ENCODE data around the gene MLKL.
"Not testable (repeated sequence)": the region's sequence is repeated elsewhere in the genome, so short reads cannot be mapped to it uniquely, and the experiment has no call there.

MLKL gene

GRCh38 chr16:74680681-74681080 lies 20.0 kb downstream of the MLKL start:
- TF ChIP-seq FOXM1 (IDR thresholded peaks at IDR 0.05; ENCODE audit: borderline replicate concordance) (no peak), ELF4 (IDR thresholded peaks at IDR 0.05) (no peak), ARNT (IDR thresholded peaks at IDR 0.05) (no peak), TARDBP (IDR thresholded peaks at IDR 0.05) (no peak), LEF1 (IDR thresholded peaks at IDR 0.05; ENCODE audit: borderline replicate concordance) (no peak), BHLHE40 (IDR thresholded peaks at IDR 0.05; ENCODE audit: borderline replicate concordance) (no peak), FOXA1 (IDR thresholded peaks at IDR 0.05) (no peak), SP1 (IDR thresholded peaks at IDR 0.05) (no peak), ZNF384 (IDR thresholded peaks at IDR 0.05) (no peak)
- POLR2A ChIA-PET, result interaction anchor here (1.4 to 2.8 kb wide), 2 partner anchors 13 to 15 kb away, joined by 3 to 9 read pairs; partner anchors contain the start of gene RFWD3
- CTCF ChIA-PET, result no interaction called here
- DNase-seq (ENCODE audit: extremely low spot score), result no peak

DNA sequence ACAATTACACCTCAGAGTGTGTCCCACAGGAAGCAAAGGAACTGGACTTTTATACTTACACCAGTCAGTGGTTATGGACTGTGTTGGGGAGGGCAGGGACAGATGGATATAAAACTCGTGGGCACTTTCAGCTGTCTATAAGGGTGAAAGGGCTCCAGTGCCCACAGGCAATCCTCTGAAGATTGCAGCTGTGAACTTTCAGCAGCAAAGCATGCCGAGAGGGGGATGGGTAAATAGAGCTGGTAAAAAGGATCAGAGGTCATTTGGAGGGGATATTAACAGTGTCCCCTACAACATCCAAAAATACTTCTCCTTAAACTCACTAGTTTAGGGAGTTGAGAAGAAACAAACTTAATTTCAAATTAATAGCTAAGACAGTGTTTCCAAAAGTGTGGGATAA lies 20.7 kb downstream of the MLKL start:
- CTCF ChIA-PET, result interaction anchor here (1.0 to 1.4 kb wide), 2 partner anchors 12 to 29 kb away, joined by 3 to 5 read pairs; no protein-coding TSS in a partner anchor
- POLR2A ChIA-PET, result interaction anchor here (1.4 to 2.8 kb wide), 2 partner anchors 13 to 16 kb away, joined by 3 to 9 read pairs; partner anchors contain the start of gene RFWD3

DNA sequence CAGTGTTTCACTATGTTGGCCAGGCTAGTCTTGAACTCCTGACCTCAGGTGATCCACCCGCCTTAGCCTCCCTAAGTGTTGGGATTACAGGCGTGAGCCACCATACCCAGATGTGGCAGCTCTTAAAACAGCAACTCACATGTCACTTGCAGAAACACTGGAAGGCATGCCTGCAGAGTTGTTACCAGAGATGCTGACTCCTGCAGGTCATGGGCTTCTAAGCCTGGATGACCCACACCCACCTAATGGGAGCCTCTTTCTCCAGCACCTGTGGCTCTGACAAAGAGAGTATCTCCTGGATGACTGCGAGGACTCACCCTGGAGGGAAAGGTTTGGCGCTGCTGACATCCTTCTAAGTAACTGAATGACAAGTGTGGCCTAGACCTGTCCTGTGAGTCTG lies 22.8 kb downstream of the MLKL start:
- TF ChIP-seq ELF4 (IDR thresholded peaks at IDR 0.05), result no peak
- ChIA-PET POLR2A (interaction anchor here (2.8 kb wide), 1 partner anchor 11 kb away, joined by 9 read pairs; the partner anchor contains the start of gene RFWD3), CTCF (no interaction called here)

More for the DNA sequence above, 20.7 kb downstream of the MLKL start:
- DNase-seq (ENCODE audit: extremely low spot score), result no peak
- no peak for TF ChIP-seq BHLHE40 (IDR thresholded peaks at IDR 0.05; ENCODE audit: borderline replicate concordance)
- TF ChIP-seq ZNF384 (IDR thresholded peaks at IDR 0.05), result no peak
- no peak for TF ChIP-seq SUZ12 (IDR thresholded peaks at IDR 0.05)
- TF ChIP-seq FOXK2 (IDR thresholded peaks at IDR 0.05), result no peak
- TF ChIP-seq NFRKB (IDR thresholded peaks at IDR 0.05), result no peak
- no peak for TF ChIP-seq LEF1 (IDR thresholded peaks at IDR 0.05; ENCODE audit: borderline replicate concordance)
- no peak for TF ChIP-seq ELF4 (IDR thresholded peaks at IDR 0.05)
- TF ChIP-seq PKNOX1 (IDR thresholded peaks at IDR 0.05), result no peak
- TF ChIP-seq L3MBTL2 (conservative IDR thresholded peaks at IDR 0.05), result no peak
- no peak for TF ChIP-seq TARDBP (IDR thresholded peaks at IDR 0.05)
- TF ChIP-seq ARNT (IDR thresholded peaks at IDR 0.05), result no peak
- TF ChIP-seq FOXA1 (IDR thresholded peaks at IDR 0.05), result no peak
- TF ChIP-seq HDGF (IDR thresholded peaks at IDR 0.05; ENCODE audit: borderline replicate concordance), result no peak
- TF ChIP-seq CTBP1 (IDR thresholded peaks at IDR 0.05; ENCODE audit: borderline replicate concordance), result no peak
- no peak for TF ChIP-seq FOXM1 (IDR thresholded peaks at IDR 0.05; ENCODE audit: borderline replicate concordance)
- no peak for TF ChIP-seq SP1 (IDR thresholded peaks at IDR 0.05)

DNA sequence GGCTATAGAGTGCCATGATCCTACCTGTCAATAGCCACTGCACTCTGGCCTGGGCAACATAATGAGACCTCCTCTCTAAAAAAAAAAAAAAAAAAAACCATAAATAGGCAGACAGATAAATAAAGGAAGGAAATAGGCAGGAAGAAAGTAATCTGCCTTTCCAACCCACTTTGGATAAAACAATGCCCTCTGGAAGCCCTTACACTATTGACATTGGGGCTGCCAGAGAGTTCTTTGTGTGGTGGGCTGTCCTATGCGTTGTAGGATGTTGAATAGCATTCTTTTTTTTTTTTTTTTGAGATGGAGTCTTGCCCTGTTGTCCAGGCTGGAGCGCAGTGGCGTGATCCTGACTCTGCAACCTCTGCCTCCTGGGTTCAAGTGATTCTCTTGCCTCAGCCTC lies 26.8 kb downstream of the MLKL start:
- ChIA-PET CTCF (no interaction called here), POLR2A (no interaction called here)
- TF ChIP-seq FOXM1 (IDR thresholded peaks at IDR 0.05; ENCODE audit: borderline replicate concordance) (no peak), BHLHE40 (IDR thresholded peaks at IDR 0.05; ENCODE audit: borderline replicate concordance) (no peak), ARNT (IDR thresholded peaks at IDR 0.05) (no peak), CTBP1 (IDR thresholded peaks at IDR 0.05; ENCODE audit: borderline replicate concordance) (no peak), L3MBTL2 (conservative IDR thresholded peaks at IDR 0.05) (no peak), SP1 (IDR thresholded peaks at IDR 0.05) (no peak), NFRKB (IDR thresholded peaks at IDR 0.05) (no peak), LEF1 (IDR thresholded peaks at IDR 0.05; ENCODE audit: borderline replicate concordance) (no peak), TARDBP (IDR thresholded peaks at IDR 0.05) (no peak), HDGF (IDR thresholded peaks at IDR 0.05; ENCODE audit: borderline replicate concordance) (no peak)
- no peak for DNase-seq (ENCODE audit: extremely low spot score)

More for the DNA sequence above, 22.8 kb downstream of the MLKL start:
- no peak for DNase-seq (ENCODE audit: extremely low spot score)

DNA sequence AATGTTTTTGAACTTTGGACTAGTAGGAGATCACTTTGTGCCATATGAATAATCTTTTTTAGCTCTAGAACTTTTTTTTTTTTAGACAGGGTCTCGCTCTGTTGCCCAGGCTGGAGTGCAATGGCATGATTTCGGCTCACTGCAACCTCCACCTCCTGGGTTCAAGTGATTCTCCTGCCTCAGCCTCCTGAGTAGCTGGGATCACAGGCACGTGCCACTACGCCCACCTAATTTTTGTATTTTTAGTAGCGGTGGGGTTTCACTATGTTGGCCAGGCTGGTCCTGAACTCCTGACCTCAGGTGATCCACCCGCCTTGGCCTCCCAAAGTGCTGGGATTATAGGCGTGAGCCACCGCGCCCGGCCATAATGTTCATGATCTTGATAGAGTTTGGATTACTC lies 31.8 kb downstream of the MLKL start:
- CTCF ChIA-PET, result interaction anchor here (1.5 kb wide), 1 partner anchor 10 kb away, joined by 5 read pairs; no protein-coding TSS in a partner anchor
- POLR2A ChIA-PET; DNase-seq (ENCODE audit: extremely low spot score): not testable (repeated sequence)

DNA sequence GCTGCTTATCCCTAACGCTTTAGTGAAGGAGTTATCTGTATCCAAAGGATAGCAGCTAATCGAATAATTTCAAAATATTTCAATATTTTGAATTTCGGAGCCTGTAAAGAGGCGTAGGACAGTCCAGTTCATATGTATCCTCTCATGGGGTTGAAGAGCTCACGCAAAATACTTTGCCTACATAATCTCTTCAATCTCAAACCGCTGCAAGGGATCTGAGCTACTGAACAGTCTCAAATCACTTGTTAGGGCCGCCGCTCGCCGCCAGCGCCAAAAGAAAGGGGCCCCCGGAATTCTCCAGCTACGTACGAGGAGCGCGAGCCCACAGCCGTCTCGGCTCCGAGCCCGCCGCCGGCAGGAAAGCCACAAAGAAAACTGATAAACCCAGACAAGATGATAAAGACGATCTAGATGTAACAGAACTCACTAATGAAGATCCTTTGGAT lies 33.4 kb downstream of the MLKL start:
- no peak for TF ChIP-seq PKNOX1 (IDR thresholded peaks at IDR 0.05)
- no peak for TF ChIP-seq SP1 (IDR thresholded peaks at IDR 0.05)
- TF ChIP-seq FOXM1 (IDR thresholded peaks at IDR 0.05; ENCODE audit: borderline replicate concordance), result no peak
- TF ChIP-seq FOXA1 (IDR thresholded peaks at IDR 0.05), result no peak
- no peak for TF ChIP-seq SUZ12 (IDR thresholded peaks at IDR 0.05)
- no peak for TF ChIP-seq ZNF384 (IDR thresholded peaks at IDR 0.05)
- TF ChIP-seq BHLHE40 (IDR thresholded peaks at IDR 0.05; ENCODE audit: borderline replicate concordance), result no peak
- TF ChIP-seq FOXK2 (IDR thresholded peaks at IDR 0.05), result no peak
- no peak for DNase-seq (ENCODE audit: extremely low spot score)
- CTCF ChIA-PET, result no interaction called here
- POLR2A ChIA-PET, result interaction anchor here (0.6 to 1.7 kb wide), 9 partner anchors 10 to 187 kb away, joined by 3 to 10 read pairs (median 4); partner anchors contain the start of genes GLG1 and MLKL

DNA sequence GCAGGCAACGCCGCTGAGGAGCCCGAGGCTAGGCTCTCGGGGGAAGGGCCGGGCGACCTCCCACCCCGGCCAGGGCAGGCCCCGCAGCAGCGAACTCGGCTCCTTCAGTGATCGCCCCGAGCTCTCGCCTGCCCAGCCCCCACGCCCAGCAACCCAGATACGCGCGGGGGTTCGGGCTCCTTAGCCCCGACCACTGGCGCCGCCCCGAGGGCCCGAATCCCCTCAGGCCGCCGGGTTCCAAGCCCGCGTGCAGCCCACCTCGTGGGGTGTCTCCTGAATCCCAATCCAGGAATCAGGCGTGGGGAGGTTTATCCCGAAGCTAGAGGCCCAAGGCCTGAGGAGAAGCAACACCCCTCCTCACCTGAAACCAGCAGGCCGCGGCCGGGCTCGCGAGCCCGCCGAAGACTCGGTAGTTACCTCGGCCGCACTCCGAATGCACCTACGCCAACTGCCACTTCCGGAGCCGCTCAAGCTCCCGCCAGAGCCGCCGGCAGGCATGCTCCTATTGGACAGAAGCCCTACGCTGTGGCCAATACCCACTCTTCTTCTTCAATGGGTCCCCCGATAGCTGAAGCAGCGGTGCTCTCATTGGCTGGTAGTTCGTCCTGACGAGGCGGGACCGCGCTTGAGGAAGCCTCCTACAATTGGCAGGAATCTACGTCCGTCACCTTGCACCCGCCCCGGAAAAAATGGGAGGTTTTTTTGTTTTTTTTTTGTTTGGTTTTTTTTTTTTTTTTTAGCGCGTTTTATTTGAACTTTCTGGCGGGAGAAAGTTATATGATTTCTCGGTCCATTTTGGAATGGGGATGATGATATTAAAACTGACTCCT lies 34.0 kb downstream of the MLKL start, which contains the start of gene RFWD3:
TSS of gene RFWD3 (minus strand) at position 453 of the 830 bp plus-strand sequence. CDS start 5,428 bp downstream, outside the sequence.
- no peak for TF ChIP-seq TARDBP (IDR thresholded peaks at IDR 0.05)
- TF ChIP-seq HDGF (IDR thresholded peaks at IDR 0.05; ENCODE audit: borderline replicate concordance), result no peak
- peak; percentile 99 for TF ChIP-seq ZNF384 (IDR thresholded peaks at IDR 0.05)
- TF ChIP-seq FOXK2 (IDR thresholded peaks at IDR 0.05), result no peak
- peak; percentile 94 for TF ChIP-seq ELF4 (IDR thresholded peaks at IDR 0.05)
- no peak for TF ChIP-seq SUZ12 (IDR thresholded peaks at IDR 0.05)
- no peak for TF ChIP-seq SP1 (IDR thresholded peaks at IDR 0.05)
- TF ChIP-seq LEF1 (IDR thresholded peaks at IDR 0.05; ENCODE audit: borderline replicate concordance), result no peak
- TF ChIP-seq L3MBTL2 (conservative IDR thresholded peaks at IDR 0.05), result peak; percentile 92
- TF ChIP-seq CTBP1 (IDR thresholded peaks at IDR 0.05; ENCODE audit: borderline replicate concordance), result no peak
- TF ChIP-seq PKNOX1 (IDR thresholded peaks at IDR 0.05), result peak; percentile 99
- ChIA-PET CTCF (interaction anchor here (0.6 kb wide), 1 partner anchor 197 kb away, joined by 3 read pairs; no protein-coding TSS in a partner anchor), POLR2A (interaction anchor here (0.6 to 1.7 kb wide), 10 partner anchors 9 to 187 kb away, joined by 3 to 10 read pairs (median 4); partner anchors contain the start of genes GLG1 and MLKL)
- peak; percentile 99 for DNase-seq (ENCODE audit: extremely low spot score)
